Measurements from ENCODE around the gene ABLIM2. TPM values are rescaled to one million over a fixed set of nuclear protein-coding genes. Genes with fewer than 3 reads are reported as not detected.

Gene ABLIM2
- polyA plus RNA-seq, 1 donor from 2014 or later = 14.9 TPM

DNA sequence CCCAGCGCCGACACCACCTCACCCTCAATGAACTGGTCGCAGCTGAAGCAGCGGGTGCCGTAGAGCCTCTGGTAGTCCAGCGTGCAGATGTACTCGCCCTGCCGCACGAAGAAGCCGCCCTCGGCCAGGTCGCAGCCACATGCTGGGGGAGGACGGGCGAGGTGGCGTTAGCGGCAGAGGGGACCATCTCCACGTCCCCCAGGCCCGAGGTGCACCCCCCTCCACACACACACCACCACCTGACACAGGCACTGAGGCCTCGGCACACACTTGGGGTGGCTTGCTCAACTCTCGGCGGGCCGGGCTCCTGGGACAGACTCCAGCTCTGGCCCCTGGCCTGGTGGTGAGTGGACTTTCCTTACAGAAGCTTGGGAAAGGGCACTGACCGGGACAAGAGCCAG is 61.5 kb downstream of the ABLIM2 start:
- Histone ChIP-seq H3K9me2 (ENCODE audit: insufficient read depth, low read length) (no peaks in the 10 kb centered on the region), H3K27ac (ENCODE audit: low read length) (no peak overlapping the region), H3K9ac (ENCODE audit: low read length) (no peak overlapping the region), H3K4me3 (ENCODE audit: low read length) (no peak overlapping the region), H4K20me1 (ENCODE audit: insufficient read depth) (no peaks in the 10 kb centered on the region), H3K79me2 (replicated peaks; ENCODE audit: insufficient read depth, low read length) (no peaks in the 10 kb centered on the region), H3K27me3 (ENCODE audit: insufficient read depth, low read depth, low read length) (no peaks in the 10 kb centered on the region), H3K4me2 (ENCODE audit: low read length) (no peak overlapping the region), H3K36me3 (ENCODE audit: insufficient read depth, low read length) (no peaks in the 10 kb centered on the region), H2AFZ (ENCODE audit: low read depth, low read length) (no peak overlapping the region), H3K9me3 (ENCODE audit: low read length) (peaks cover 4% of the 10 kb centered on the region), H3F3A (ENCODE audit: insufficient read depth, low read length, poor library complexity, severe bottlenecking) (no peaks in the 10 kb centered on the region)
- TF ChIP-seq POLR2AphosphoS5 (IDR thresholded peaks at IDR 0.05) (no peak), RAD21 (conservative IDR thresholded peaks at IDR 0.05) (no peak), EP300 (conservative IDR thresholded peaks at IDR 0.05; ENCODE audit: poor library complexity, severe bottlenecking) (no peak), MXI1 (conservative IDR thresholded peaks at IDR 0.05; ENCODE audit: poor library complexity, severe bottlenecking) (no peak)

DNA sequence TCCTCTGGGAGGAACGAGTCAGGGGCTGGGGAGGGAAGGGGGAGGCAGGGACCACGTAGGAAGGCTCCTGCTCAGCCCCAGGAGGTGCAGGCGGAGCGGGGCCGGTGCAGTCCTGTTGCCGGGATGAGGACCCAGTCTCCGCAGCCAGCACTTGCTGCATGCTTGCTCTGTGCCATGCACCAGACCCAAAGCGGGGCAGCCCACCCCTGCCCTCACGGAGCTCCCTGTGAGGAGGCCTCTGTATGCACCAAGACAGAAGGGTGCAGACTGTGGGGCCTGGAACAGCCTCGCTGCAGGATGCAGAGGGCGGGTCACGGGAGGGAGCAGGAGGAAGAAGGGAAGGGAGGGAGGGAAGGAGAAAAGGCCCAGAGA is 61.9 kb downstream of the ABLIM2 start:
- Histone ChIP-seq H3K4me3 (ENCODE audit: low read length) (no peak overlapping the region), H3K27ac (ENCODE audit: low read length) (no peak overlapping the region), H4K20me1 (ENCODE audit: insufficient read depth) (no peaks in the 10 kb centered on the region), H3K79me2 (replicated peaks; ENCODE audit: insufficient read depth, low read length) (no peaks in the 10 kb centered on the region), H3K9ac (ENCODE audit: low read length) (no peak overlapping the region), H3K9me3 (ENCODE audit: low read length) (peaks cover 4% of the 10 kb centered on the region), H2AFZ (ENCODE audit: low read depth, low read length) (no peak overlapping the region), H3K4me2 (ENCODE audit: low read length) (no peak overlapping the region), H3K36me3 (ENCODE audit: insufficient read depth, low read length) (no peaks in the 10 kb centered on the region), H3K27me3 (ENCODE audit: insufficient read depth, low read depth, low read length) (no peaks in the 10 kb centered on the region), H3F3A (ENCODE audit: insufficient read depth, low read length, poor library complexity, severe bottlenecking) (no peaks in the 10 kb centered on the region), H3K9me2 (ENCODE audit: insufficient read depth, low read length) (no peaks in the 10 kb centered on the region)
- no peak for TF ChIP-seq EZH2 (IDR thresholded peaks at IDR 0.05; ENCODE audit: borderline replicate concordance, insufficient read depth, low read length, poor library complexity, severe bottlenecking)
- TF ChIP-seq RAD21 (conservative IDR thresholded peaks at IDR 0.05) = no peak
- no peak for TF ChIP-seq POLR2AphosphoS5 (IDR thresholded peaks at IDR 0.05)
- TF ChIP-seq, protein P1, sequence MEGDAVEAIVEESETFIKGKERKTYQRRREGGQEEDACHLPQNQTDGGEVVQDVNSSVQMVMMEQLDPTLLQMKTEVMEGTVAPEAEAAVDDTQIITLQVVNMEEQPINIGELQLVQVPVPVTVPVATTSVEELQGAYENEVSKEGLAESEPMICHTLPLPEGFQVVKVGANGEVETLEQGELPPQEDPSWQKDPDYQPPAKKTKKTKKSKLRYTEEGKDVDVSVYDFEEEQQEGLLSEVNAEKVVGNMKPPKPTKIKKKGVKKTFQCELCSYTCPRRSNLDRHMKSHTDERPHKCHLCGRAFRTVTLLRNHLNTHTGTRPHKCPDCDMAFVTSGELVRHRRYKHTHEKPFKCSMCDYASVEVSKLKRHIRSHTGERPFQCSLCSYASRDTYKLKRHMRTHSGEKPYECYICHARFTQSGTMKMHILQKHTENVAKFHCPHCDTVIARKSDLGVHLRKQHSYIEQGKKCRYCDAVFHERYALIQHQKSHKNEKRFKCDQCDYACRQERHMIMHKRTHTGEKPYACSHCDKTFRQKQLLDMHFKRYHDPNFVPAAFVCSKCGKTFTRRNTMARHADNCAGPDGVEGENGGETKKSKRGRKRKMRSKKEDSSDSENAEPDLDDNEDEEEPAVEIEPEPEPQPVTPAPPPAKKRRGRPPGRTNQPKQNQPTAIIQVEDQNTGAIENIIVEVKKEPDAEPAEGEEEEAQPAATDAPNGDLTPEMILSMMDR (IDR thresholded peaks at IDR 0.05; ENCODE audit: poor library complexity, severe bottlenecking) = no peak
- no peak for TF ChIP-seq SMC3 (conservative IDR thresholded peaks at IDR 0.05; ENCODE audit: poor library complexity)
- no peak for TF ChIP-seq MXI1 (conservative IDR thresholded peaks at IDR 0.05; ENCODE audit: poor library complexity, severe bottlenecking)
- no peak for TF ChIP-seq TAF1 (IDR thresholded peaks at IDR 0.05; ENCODE audit: low read depth)
- no peak for TF ChIP-seq EP300 (conservative IDR thresholded peaks at IDR 0.05; ENCODE audit: poor library complexity, severe bottlenecking)
- TF ChIP-seq, protein P2, sequence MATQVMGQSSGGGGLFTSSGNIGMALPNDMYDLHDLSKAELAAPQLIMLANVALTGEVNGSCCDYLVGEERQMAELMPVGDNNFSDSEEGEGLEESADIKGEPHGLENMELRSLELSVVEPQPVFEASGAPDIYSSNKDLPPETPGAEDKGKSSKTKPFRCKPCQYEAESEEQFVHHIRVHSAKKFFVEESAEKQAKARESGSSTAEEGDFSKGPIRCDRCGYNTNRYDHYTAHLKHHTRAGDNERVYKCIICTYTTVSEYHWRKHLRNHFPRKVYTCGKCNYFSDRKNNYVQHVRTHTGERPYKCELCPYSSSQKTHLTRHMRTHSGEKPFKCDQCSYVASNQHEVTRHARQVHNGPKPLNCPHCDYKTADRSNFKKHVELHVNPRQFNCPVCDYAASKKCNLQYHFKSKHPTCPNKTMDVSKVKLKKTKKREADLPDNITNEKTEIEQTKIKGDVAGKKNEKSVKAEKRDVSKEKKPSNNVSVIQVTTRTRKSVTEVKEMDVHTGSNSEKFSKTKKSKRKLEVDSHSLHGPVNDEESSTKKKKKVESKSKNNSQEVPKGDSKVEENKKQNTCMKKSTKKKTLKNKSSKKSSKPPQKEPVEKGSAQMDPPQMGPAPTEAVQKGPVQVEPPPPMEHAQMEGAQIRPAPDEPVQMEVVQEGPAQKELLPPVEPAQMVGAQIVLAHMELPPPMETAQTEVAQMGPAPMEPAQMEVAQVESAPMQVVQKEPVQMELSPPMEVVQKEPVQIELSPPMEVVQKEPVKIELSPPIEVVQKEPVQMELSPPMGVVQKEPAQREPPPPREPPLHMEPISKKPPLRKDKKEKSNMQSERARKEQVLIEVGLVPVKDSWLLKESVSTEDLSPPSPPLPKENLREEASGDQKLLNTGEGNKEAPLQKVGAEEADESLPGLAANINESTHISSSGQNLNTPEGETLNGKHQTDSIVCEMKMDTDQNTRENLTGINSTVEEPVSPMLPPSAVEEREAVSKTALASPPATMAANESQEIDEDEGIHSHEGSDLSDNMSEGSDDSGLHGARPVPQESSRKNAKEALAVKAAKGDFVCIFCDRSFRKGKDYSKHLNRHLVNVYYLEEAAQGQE (IDR thresholded peaks at IDR 0.05; ENCODE audit: borderline replicate concordance) = no peak

Measured in neural cell (in vitro differentiated cells).